ENCODE data around the gene EFCAB10. TPM values are rescaled to one million over a fixed set of nuclear protein-coding genes. Genes with fewer than 3 reads are reported as not detected.
A peak's percentile ranks its signal among the peaks of the same experiment; 100 is the strongest.

The EFCAB10 gene
- total and polyA plus RNA-seq, 2 of the 13 experiments (the other 11 are each of a cell fraction or from before 2014, with no cell fraction given): 0.40 TPM; not detected in 1

DNA sequence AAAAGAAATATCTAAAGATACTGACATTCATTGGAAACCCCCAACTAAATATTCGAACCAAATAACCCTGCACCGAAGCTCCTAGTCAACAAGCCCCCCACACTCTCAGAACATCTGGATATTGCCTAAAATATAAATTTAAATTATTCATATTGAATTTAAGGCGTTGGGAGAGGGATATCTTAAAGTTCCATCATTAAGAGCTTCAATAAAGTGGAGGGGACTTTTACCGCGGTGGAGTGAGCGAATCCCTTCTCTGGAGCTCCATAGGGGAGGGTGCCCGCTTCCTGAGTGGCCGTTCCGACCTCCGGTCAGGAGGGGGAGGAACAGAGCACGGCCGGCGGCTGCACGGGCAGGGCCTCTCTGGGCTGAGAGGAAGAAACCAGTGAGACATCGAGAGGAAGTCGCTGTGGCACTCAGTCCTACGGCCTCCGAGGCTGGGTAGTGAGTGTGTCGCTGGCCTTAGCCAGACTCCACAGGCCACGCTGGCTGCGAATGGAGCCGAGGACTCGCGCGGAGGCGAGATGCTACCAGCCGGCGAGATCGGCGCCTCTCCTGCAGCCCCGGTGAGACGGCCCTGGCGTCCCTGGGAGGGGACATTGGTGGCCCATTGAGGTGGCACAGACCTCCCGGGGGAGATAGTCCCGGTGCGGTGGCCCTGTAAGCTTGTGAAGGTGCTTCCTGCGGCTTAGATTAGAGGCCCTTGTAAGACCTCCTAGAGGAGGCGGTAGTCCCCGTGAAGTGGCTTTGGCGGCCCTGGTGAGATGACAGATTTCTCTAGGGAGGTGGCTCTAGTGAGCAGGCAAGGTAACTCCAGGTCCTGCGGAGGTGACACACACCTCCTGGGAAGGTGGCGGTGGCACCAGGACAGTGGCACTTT is 49.3 kb downstream of the EFCAB10 start, which contains the start of gene RINT1 (continued):
- TF ChIP-seq ZNF790 (CRISPR knock-in tag; IDR thresholded peaks at IDR 0.05; ENCODE audit: borderline replicate concordance): no peak
- TF ChIP-seq ZNF329 (CRISPR knock-in tag; IDR thresholded peaks at IDR 0.05; ENCODE audit: low read depth): no peak
- 0 out of 2 replicates have a peak, but pooled peaks have one; percentile 61 for TF ChIP-seq TOE1 (CRISPR knock-in tag; IDR thresholded peaks at IDR 0.05)
- peak; percentile 38; the same call in 1 of the 2 replicates for TF ChIP-seq ZNF292 (CRISPR knock-in tag; IDR thresholded peaks at IDR 0.05; ENCODE audit: borderline replicate concordance, low read depth)
- TF ChIP-seq ISX (CRISPR knock-in tag; conservative IDR thresholded peaks at IDR 0.05): no peak
- no peak for TF ChIP-seq MBNL3 (CRISPR knock-in tag; conservative IDR thresholded peaks at IDR 0.05)
- TF ChIP-seq, protein P1, sequence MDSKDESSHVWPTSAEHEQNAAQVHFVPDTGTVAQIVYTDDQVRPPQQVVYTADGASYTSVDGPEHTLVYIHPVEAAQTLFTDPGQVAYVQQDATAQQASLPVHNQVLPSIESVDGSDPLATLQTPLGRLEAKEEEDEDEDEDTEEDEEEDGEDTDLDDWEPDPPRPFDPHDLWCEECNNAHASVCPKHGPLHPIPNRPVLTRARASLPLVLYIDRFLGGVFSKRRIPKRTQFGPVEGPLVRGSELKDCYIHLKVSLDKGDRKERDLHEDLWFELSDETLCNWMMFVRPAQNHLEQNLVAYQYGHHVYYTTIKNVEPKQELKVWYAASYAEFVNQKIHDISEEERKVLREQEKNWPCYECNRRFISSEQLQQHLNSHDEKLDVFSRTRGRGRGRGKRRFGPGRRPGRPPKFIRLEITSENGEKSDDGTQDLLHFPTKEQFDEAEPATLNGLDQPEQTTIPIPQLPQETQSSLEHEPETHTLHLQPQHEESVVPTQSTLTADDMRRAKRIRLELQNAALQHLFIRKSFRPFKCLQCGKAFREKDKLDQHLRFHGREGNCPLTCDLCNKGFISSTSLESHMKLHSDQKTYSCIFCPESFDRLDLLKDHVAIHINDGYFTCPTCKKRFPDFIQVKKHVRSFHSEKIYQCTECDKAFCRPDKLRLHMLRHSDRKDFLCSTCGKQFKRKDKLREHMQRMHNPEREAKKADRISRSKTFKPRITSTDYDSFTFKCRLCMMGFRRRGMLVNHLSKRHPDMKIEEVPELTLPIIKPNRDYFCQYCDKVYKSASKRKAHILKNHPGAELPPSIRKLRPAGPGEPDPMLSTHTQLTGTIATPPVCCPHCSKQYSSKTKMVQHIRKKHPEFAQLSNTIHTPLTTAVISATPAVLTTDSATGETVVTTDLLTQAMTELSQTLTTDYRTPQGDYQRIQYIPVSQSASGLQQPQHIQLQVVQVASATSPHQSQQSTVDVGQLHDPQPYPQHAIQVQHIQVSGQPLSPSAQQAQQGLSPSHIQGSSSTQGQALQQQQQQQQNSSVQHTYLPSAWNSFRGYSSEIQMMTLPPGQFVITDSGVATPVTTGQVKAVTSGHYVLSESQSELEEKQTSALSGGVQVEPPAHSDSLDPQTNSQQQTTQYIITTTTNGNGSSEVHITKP (CRISPR knock-in tag; IDR thresholded peaks at IDR 0.05; ENCODE audit: low read depth): peak; percentile 27; the same call in 1 of the 2 replicates
- TF ChIP-seq, protein P2, sequence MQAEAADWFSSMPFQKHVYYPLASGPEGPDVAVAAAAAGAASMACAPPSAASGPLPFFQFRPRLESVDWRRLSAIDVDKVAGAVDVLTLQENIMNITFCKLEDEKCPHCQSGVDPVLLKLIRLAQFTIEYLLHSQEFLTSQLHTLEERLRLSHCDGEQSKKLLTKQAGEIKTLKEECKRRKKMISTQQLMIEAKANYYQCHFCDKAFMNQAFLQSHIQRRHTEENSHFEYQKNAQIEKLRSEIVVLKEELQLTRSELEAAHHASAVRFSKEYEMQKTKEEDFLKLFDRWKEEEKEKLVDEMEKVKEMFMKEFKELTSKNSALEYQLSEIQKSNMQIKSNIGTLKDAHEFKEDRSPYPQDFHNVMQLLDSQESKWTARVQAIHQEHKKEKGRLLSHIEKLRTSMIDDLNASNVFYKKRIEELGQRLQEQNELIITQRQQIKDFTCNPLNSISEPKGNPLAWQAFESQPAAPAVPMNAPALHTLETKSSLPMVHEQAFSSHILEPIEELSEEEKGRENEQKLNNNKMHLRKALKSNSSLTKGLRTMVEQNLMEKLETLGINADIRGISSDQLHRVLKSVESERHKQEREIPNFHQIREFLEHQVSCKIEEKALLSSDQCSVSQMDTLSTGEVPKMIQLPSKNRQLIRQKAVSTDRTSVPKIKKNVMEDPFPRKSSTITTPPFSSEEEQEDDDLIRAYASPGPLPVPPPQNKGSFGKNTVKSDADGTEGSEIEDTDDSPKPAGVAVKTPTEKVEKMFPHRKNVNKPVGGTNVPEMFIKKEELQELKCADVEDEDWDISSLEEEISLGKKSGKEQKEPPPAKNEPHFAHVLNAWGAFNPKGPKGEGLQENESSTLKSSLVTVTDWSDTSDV (CRISPR knock-in tag; IDR thresholded peaks at IDR 0.05): peak; percentile 61; the same call in 1 of the 2 replicates
- TF ChIP-seq, protein P3, sequence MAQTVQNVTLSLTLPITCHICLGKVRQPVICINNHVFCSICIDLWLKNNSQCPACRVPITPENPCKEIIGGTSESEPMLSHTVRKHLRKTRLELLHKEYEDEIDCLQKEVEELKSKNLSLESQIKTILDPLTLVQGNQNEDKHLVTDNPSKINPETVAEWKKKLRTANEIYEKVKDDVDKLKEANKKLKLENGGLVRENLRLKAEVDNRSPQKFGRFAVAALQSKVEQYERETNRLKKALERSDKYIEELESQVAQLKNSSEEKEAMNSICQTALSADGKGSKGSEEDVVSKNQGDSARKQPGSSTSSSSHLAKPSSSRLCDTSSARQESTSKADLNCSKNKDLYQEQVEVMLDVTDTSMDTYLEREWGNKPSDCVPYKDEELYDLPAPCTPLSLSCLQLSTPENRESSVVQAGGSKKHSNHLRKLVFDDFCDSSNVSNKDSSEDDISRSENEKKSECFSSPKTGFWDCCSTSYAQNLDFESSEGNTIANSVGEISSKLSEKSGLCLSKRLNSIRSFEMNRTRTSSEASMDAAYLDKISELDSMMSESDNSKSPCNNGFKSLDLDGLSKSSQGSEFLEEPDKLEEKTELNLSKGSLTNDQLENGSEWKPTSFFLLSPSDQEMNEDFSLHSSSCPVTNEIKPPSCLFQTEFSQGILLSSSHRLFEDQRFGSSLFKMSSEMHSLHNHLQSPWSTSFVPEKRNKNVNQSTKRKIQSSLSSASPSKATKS (CRISPR knock-in tag; IDR thresholded peaks at IDR 0.05): no peak
- TF ChIP-seq, protein P4, sequence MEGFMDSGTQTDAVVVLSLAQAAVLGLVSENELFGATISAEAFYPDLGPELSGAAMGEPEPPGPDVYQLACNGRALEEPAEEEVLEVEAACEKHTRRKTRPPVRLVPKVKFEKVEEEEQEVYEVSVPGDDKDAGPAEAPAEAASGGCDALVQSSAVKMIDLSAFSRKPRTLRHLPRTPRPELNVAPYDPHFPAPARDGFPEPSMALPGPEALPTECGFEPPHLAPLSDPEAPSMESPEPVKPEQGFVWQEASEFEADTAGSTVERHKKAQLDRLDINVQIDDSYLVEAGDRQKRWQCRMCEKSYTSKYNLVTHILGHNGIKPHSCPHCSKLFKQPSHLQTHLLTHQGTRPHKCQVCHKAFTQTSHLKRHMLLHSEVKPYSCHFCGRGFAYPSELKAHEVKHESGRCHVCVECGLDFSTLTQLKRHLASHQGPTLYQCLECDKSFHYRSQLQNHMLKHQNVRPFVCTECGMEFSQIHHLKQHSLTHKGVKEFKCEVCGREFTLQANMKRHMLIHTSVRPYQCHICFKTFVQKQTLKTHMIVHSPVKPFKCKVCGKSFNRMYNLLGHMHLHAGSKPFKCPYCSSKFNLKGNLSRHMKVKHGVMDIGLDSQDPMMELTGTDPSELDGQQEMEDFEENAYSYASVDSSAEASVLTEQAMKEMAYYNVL (CRISPR knock-in tag; IDR thresholded peaks at IDR 0.05; ENCODE audit: borderline replicate concordance): peak; percentile 67; the same call in 1 of the 2 replicates
- TF ChIP-seq MAF1 (CRISPR knock-in tag; IDR thresholded peaks at IDR 0.05; ENCODE audit: borderline replicate concordance): peak; percentile 42; the same call in 1 of the 2 replicates
- TF ChIP-seq, protein P5, sequence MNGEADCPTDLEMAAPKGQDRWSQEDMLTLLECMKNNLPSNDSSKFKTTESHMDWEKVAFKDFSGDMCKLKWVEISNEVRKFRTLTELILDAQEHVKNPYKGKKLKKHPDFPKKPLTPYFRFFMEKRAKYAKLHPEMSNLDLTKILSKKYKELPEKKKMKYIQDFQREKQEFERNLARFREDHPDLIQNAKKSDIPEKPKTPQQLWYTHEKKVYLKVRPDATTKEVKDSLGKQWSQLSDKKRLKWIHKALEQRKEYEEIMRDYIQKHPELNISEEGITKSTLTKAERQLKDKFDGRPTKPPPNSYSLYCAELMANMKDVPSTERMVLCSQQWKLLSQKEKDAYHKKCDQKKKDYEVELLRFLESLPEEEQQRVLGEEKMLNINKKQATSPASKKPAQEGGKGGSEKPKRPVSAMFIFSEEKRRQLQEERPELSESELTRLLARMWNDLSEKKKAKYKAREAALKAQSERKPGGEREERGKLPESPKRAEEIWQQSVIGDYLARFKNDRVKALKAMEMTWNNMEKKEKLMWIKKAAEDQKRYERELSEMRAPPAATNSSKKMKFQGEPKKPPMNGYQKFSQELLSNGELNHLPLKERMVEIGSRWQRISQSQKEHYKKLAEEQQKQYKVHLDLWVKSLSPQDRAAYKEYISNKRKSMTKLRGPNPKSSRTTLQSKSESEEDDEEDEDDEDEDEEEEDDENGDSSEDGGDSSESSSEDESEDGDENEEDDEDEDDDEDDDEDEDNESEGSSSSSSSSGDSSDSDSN (CRISPR knock-in tag; IDR thresholded peaks at IDR 0.05): peak; percentile 88
- TF ChIP-seq SAP130 (CRISPR knock-in tag; IDR thresholded peaks at IDR 0.05; ENCODE audit: low read depth): peak; percentile 97
